GM19463 (cell line): ENCODE data around the gene CACTIN.
A peak's percentile ranks its signal among the peaks of the same experiment; 100 is the strongest.
"Not testable (repeated sequence)": the region's sequence is repeated elsewhere in the genome, so short reads cannot be mapped to it uniquely, and the experiment has no call there.

Experiments
- ATAC-seq: cut with Tn5 transposase; IDR thresholded peaks from one replicate; pipeline ENCODE4 v1.9.1; 2021; ENCODE audit warnings: mild to moderate bottlenecking, moderate library complexity; ENCODE audit not compliant: unreplicated experiment

Gene CACTIN

GRCh38 chr19:3573162-3573857, 53.3 kb downstream of the CACTIN start:
- no peak for ATAC-seq

GRCh38 chr19:3572855-3573161, 53.8 kb downstream of the CACTIN start, which contains the start of gene HMG20B:
Gene HMG20B, plus strand, starts transcription at chr19:3572944. Its CDS starts 366 bp downstream, at chr19:3573310.
- no peak for ATAC-seq

- peak; percentile 93 for ATAC-seq
Measured at GRCh38 chr19:3572132-3572854, 54.3 kb downstream of the CACTIN start.

DNA sequence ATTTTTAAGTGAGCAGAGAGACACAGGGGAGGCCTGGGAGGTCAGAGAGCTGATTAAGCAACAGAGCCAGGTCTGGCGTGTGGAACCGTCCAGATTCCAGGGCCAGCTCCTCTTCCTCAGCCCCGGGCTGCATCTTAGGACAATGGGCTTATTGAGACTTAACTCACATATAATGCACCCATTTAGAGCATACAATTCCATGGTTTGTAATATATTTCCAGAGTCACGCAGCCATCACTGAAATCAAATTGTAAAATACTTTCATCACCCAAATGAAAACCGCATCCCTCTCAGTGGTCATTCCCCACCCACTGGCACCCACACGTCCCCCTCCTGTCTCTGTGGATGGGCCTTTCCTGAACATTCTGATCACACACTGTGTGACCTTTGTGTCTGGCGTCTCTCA, 56.0 kb downstream of the CACTIN start:
- ATAC-seq, result no peak

GRCh38 chr19:3570042-3570441, 56.5 kb downstream of the CACTIN start:
- not testable (repeated sequence) for ATAC-seq

GRCh38 chr19:3565139-3565538, 61.5 kb downstream of the CACTIN start:
- no peak for ATAC-seq

GRCh38 chr19:3563709-3564524, 62.7 kb downstream of the CACTIN start:
- no peak for ATAC-seq
